ENCODE results near the gene CALML6.

The CALML6 gene

GRCh38 chr1:1920608-1921458 lies 5.8 kb downstream of the CALML6 start:
- H3K4me3 ChIP-seq (ENCODE audit: low read length): no peak overlapping the region
- H3K36me3 ChIP-seq (ENCODE audit: control insufficient read depth, insufficient read depth, low read length): no peaks in the 10 kb centered on the region; the same call in 1 of the 2 replicates
- H3K4me1 ChIP-seq (ENCODE audit: control insufficient read depth, insufficient read depth, low read length): peaks cover 5% of the 10 kb centered on the region; the same call in 1 of the 2 replicates
- no peak for DNase-seq (ENCODE audit: low read depth, low spot score)
- H3K27ac ChIP-seq (ENCODE audit: low read length): no peak overlapping the region
- no peaks in the 10 kb centered on the region for H3K27me3 ChIP-seq (ENCODE audit: control insufficient read depth, insufficient read depth, low read length)
- WGBS (ENCODE audit: insufficient coverage, insufficient read length): no CpG with 5 or more reads among the region's 27 CpGs
- H3K9me3 ChIP-seq (ENCODE audit: control insufficient read depth, insufficient read depth, low read length): no peaks in the 10 kb centered on the region

DNA sequence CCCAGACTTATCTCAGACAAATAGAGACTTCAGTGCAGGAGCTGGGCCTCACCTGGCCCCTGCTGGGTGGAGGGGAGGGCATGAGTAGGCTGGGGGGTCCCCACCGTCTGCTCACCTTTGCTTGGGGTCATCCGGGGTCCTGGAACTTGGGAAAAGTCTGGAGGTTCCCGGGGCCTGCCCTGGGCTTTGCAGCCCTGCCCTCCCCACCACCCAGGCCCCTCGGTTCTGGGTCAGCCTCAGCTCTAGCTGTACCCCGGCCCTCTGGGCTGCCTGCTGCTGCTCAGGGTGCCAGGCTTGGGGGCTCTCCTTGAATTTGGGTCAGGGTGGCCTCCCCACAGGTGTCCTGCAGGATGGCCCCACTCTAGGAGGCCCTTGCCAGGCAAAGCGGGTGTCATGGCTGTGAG lies 6.4 kb downstream of the CALML6 start:
- Histone ChIP-seq H3K36me3 (ENCODE audit: control insufficient read depth, insufficient read depth, low read length) (no peaks in the 10 kb centered on the region; the same call in 1 of the 2 replicates), H3K27ac (ENCODE audit: low read length) (no peak overlapping the region), H3K9me3 (ENCODE audit: control insufficient read depth, insufficient read depth, low read length) (no peaks in the 10 kb centered on the region), H3K4me3 (ENCODE audit: low read length) (no peak overlapping the region), H3K27me3 (ENCODE audit: control insufficient read depth, insufficient read depth, low read length) (no peaks in the 10 kb centered on the region), H3K4me1 (ENCODE audit: control insufficient read depth, insufficient read depth, low read length) (peaks cover 5% of the 10 kb centered on the region; the same call in 1 of the 2 replicates)
- DNase-seq (ENCODE audit: low read depth, low spot score): no peak
- no CpG with 5 or more reads among the region's 6 CpGs for WGBS (ENCODE audit: insufficient coverage, insufficient read length)

DNA sequence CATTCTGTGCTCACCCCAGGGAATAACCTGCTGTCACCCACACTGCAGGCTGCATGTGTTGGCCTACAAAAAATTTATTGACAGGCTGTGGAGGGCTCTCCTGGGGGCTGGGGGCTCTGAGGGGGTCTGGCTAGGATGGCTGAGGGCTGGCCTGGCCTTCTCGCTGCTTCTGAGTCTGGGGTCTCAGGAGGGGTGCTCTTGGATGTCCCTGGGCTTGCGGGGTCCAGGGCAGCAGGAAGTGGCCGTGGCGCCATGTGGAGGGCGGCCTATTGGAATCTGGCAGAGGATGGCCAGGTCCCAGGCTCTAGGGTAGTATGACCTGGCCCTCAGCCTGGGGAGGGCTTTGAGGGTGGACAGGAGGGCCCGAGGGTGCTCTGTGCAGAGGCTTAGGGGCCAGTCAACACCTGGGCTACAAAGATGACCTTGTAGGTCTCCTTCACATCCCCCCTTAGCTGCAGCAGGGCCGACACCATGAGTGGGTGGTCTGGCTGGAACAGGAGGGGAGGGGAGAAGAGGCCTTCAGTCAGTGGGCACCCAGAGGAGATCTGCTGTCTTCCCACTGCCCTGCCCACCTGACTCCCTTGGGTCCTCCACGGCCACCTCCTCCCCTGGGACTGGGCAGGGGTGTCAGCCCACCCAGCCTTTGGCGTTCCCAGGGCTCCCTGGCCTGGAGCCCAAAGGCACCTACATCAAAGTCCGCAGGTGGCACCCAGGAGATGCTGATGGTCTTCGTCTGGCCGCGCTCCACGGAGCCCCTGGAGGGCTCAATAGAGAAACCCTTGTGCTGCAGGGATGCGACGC lies 7.0 kb downstream of the CALML6 start:
- no peak overlapping the region for H3K27ac ChIP-seq (ENCODE audit: low read length)
- no peaks in the 10 kb centered on the region for H3K27me3 ChIP-seq (ENCODE audit: control insufficient read depth, insufficient read depth, low read length)
- DNase-seq (ENCODE audit: low read depth, low spot score): no peak
- no CpG with 5 or more reads among the region's 16 CpGs for WGBS (ENCODE audit: insufficient coverage, insufficient read length)
- H3K36me3 ChIP-seq (ENCODE audit: control insufficient read depth, insufficient read depth, low read length): no peaks in the 10 kb centered on the region; the same call in 1 of the 2 replicates
- H3K9me3 ChIP-seq (ENCODE audit: control insufficient read depth, insufficient read depth, low read length): no peaks in the 10 kb centered on the region
- no peak overlapping the region for H3K4me3 ChIP-seq (ENCODE audit: low read length)
- peaks cover 5% of the 10 kb centered on the region; the same call in 1 of the 2 replicates for H3K4me1 ChIP-seq (ENCODE audit: control insufficient read depth, insufficient read depth, low read length)

DNA sequence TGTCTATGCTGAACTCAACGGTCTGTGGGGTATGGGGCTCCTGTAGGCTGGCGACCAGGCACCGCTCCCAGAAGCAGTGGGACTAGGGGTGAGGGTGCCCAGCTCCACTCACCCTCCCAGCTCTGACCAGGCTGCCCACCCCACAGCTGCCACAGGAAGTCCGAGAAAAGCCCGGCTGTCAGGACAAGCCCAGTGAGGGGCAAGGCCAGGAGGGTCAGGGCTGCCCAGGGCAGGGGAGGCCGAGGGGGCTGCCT lies 7.6 kb downstream of the CALML6 start:
- no CpG with 5 or more reads among the region's 6 CpGs for whole genome bisulfite sequencing (ENCODE audit: insufficient coverage, insufficient read length)
- no peaks in the 10 kb centered on the region for H3K27me3 ChIP-seq (ENCODE audit: control insufficient read depth, insufficient read depth, low read length)
- H3K4me3 ChIP-seq (ENCODE audit: low read length): no peak overlapping the region
- H3K4me1 ChIP-seq (ENCODE audit: control insufficient read depth, insufficient read depth, low read length): peaks cover 5% of the 10 kb centered on the region; the same call in 1 of the 2 replicates
- H3K27ac ChIP-seq (ENCODE audit: low read length): no peak overlapping the region
- DNase-seq (ENCODE audit: low read depth, low spot score): no peak
- H3K36me3 ChIP-seq (ENCODE audit: control insufficient read depth, insufficient read depth, low read length): no peaks in the 10 kb centered on the region; the same call in 1 of the 2 replicates
- no peaks in the 10 kb centered on the region for H3K9me3 ChIP-seq (ENCODE audit: control insufficient read depth, insufficient read depth, low read length)

- Histone ChIP-seq H3K4me3 (ENCODE audit: low read length) (no peak overlapping the region), H3K4me1 (ENCODE audit: control insufficient read depth, insufficient read depth, low read length) (peaks cover 2% of the 10 kb centered on the region; the same call in 1 of the 2 replicates), H3K27me3 (ENCODE audit: control insufficient read depth, insufficient read depth, low read length) (no peaks in the 10 kb centered on the region), H3K27ac (ENCODE audit: low read length) (no peak overlapping the region), H3K36me3 (ENCODE audit: control insufficient read depth, insufficient read depth, low read length) (no peaks in the 10 kb centered on the region), H3K9me3 (ENCODE audit: control insufficient read depth, insufficient read depth, low read length) (no peaks in the 10 kb centered on the region)
- no CpG with 5 or more reads among the region's 29 CpGs for WGBS (ENCODE audit: insufficient coverage, insufficient read length)
- no peak for DNase-seq (ENCODE audit: low read depth, low spot score)
Observed at GRCh38 chr1:1922956-1923833, 8.1 kb downstream of the CALML6 start.

GRCh38 chr1:1924386-1924785 lies 9.3 kb downstream of the CALML6 start:
- Histone ChIP-seq H3K27me3 (ENCODE audit: control insufficient read depth, insufficient read depth, low read length) (no peaks in the 10 kb centered on the region), H3K4me3 (ENCODE audit: low read length) (no peak overlapping the region), H3K36me3 (ENCODE audit: control insufficient read depth, insufficient read depth, low read length) (no peaks in the 10 kb centered on the region), H3K9me3 (ENCODE audit: control insufficient read depth, insufficient read depth, low read length) (no peaks in the 10 kb centered on the region), H3K27ac (ENCODE audit: low read length) (no peak overlapping the region), H3K4me1 (ENCODE audit: control insufficient read depth, insufficient read depth, low read length) (peaks cover 1% of the 10 kb centered on the region; the same call in 1 of the 2 replicates)
- no peak for DNase-seq (ENCODE audit: low read depth, low spot score)
- WGBS (ENCODE audit: insufficient coverage, insufficient read length): no CpG with 5 or more reads among the region's 18 CpGs

DNA sequence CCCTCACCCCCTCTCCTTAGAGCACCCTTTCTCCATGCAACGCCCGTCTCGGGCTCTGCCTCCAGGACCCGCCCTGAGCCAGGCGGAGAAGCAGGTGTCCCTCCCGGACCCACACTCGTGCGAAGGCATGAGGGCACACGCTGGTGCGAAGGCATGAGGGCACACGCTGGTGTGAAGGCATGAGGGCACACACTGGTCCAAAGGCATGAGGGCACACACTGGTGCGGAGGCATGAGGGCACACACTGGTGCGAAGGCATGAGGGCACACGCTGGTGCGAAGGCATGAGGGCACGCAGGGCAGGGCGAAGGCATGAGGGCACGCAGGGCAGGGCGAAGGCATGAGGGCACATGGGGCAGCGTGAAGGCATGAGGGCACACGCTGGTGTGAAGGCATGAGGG lies 9.8 kb downstream of the CALML6 start:
- Histone ChIP-seq H3K27me3 (ENCODE audit: control insufficient read depth, insufficient read depth, low read length) (no peaks in the 10 kb centered on the region), H3K9me3 (ENCODE audit: control insufficient read depth, insufficient read depth, low read length) (no peaks in the 10 kb centered on the region), H3K4me3 (ENCODE audit: low read length) (no peak overlapping the region), H3K36me3 (ENCODE audit: control insufficient read depth, insufficient read depth, low read length) (no peaks in the 10 kb centered on the region), H3K4me1 (ENCODE audit: control insufficient read depth, insufficient read depth, low read length) (no peaks in the 10 kb centered on the region; the same call in 1 of the 2 replicates), H3K27ac (ENCODE audit: low read length) (no peak overlapping the region)
- no peak for DNase-seq (ENCODE audit: low read depth, low spot score)
- no CpG with 5 or more reads among the region's 21 CpGs for WGBS (ENCODE audit: insufficient coverage, insufficient read length)

DNA sequence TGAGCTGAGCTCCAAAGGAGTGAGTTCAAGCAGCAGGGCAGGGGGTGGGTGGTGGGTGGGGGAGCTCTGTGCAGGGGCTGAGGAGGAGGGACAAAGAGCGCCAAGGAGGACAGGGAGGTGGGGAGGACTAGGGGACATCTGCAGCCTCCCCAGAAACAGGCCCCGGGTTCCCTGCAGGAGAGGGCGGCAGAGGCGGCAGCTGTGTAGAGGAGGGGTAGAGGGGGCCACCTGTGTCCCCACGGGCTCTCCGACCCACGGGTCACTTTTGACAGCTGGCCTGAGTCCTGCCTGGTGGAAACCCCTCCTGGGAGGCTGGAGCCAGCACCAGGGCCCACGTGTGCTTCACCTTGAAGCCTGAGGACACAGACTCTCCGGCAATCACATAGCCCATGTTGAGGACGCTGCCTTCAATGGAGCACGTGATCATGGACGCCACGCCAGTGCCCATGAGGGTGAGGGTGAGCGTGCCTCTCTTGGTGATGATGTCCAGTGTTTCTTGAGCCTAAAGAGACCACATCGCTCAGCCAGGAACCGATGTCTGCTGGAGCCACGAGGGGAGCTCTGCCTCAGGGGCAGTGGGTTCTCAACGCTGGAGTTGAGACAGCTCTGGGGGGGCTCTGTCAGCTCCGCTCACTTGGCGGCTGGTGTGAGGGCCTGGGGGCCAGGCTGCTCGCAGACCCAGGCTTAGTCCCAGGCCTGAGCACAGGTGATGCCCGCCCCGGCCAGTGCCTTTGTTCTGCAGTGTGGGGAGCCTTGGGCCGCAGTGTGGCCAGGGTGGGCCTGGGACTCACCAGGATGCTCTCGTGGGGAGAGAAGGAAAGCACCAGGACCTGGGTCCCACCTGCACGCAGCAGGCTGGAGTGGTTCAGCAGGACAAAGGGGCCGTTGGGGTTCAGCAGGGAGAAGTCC lies 10.6 kb downstream of the CALML6 start:
- Histone ChIP-seq H3K27ac (ENCODE audit: low read length) (no peak overlapping the region), H3K36me3 (ENCODE audit: control insufficient read depth, insufficient read depth, low read length) (no peaks in the 10 kb centered on the region), H3K9me3 (ENCODE audit: control insufficient read depth, insufficient read depth, low read length) (no peaks in the 10 kb centered on the region), H3K4me1 (ENCODE audit: control insufficient read depth, insufficient read depth, low read length) (peaks cover 2% of the 10 kb centered on the region; the same call in 1 of the 2 replicates), H3K4me3 (ENCODE audit: low read length) (no peak overlapping the region), H3K27me3 (ENCODE audit: control insufficient read depth, insufficient read depth, low read length) (no peaks in the 10 kb centered on the region)
- no CpG with 5 or more reads among the region's 27 CpGs for WGBS (ENCODE audit: insufficient coverage, insufficient read length)
- DNase-seq (ENCODE audit: low read depth, low spot score): no peak

DNA sequence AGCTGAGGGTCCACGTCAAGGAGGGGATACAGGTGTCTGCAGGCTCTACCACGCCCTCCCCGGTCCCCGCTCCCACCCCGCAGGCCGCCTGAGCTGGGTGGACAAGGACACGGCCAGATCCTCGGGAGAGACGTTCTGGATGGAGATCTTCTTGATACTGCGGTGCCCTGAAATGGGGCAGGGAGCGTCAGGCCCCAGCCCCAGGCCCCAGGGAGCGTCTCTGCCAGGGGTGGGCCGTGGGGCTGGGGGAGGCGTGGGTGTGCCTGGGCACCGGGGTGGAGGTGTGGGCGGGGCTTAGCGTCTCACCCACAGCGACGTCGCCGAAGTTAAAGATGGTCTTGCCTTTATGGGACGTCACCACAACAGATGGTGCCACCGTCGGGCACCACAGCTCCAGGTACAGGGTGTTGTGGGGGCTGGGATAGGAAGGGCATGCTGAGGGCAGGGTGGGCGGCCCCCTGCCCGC lies 11.3 kb downstream of the CALML6 start:
- H3K9me3 ChIP-seq (ENCODE audit: control insufficient read depth, insufficient read depth, low read length): no peaks in the 10 kb centered on the region
- H3K36me3 ChIP-seq (ENCODE audit: control insufficient read depth, insufficient read depth, low read length): no peaks in the 10 kb centered on the region
- no peak overlapping the region for H3K27ac ChIP-seq (ENCODE audit: low read length)
- WGBS (ENCODE audit: insufficient coverage, insufficient read length): no CpG with 5 or more reads among the region's 26 CpGs
- no peak for DNase-seq (ENCODE audit: low read depth, low spot score)
- no peak overlapping the region for H3K4me3 ChIP-seq (ENCODE audit: low read length)
- H3K27me3 ChIP-seq (ENCODE audit: control insufficient read depth, insufficient read depth, low read length): no peaks in the 10 kb centered on the region
- peaks cover 2% of the 10 kb centered on the region; the same call in 1 of the 2 replicates for H3K4me1 ChIP-seq (ENCODE audit: control insufficient read depth, insufficient read depth, low read length)

Data from iPS DF 6.9 (cell line).